EL (cell line): ENCODE results near the gene ZCCHC4.
A peak's percentile ranks its signal among the peaks of the same experiment; 100 is the strongest.

Experiments used
- DNase-seq: peaks from one replicate; pipeline ENCODE4 v3.0.0-alpha.2; 2016

Gene ZCCHC4

GRCh38 chr4:25312496-25313200 is at the start of gene ZCCHC4:
Gene ZCCHC4, plus strand, starts transcription at chr4:25312774. Its CDS starts 36 bp downstream, at chr4:25312810.
- peak; percentile 85 for DNase-seq

GRCh38 chr4:25271866-25272265 is 40.7 kb upstream of the ZCCHC4 start:
- DNase-seq, result no peak

GRCh38 chr4:25280210-25280609 is 32.4 kb upstream of the ZCCHC4 start:
- no peak for DNase-seq

- no peak for DNase-seq
These were observed 28.6 kb upstream of the ZCCHC4 start for GRCh38 chr4:25283948-25284347.

- DNase-seq, result no peak
These were observed 28.1 kb upstream of the ZCCHC4 start for GRCh38 chr4:25284466-25284865.

GRCh38 chr4:25290490-25291067 is 22.0 kb upstream of the ZCCHC4 start:
- DNase-seq, result no peak

GRCh38 chr4:25291158-25291733 is 21.3 kb upstream of the ZCCHC4 start:
- DNase-seq, result no peak

- no peak for DNase-seq
These were observed 14.9 kb upstream of the ZCCHC4 start for GRCh38 chr4:25297528-25298242.

GRCh38 chr4:25299476-25300203 is 12.9 kb upstream of the ZCCHC4 start:
- no peak for DNase-seq

- no peak for DNase-seq
These were observed 11.1 kb upstream of the ZCCHC4 start for GRCh38 chr4:25301471-25301870.

GRCh38 chr4:25302626-25303025 is 9.9 kb upstream of the ZCCHC4 start:
- no peak for DNase-seq

GRCh38 chr4:25303578-25303977 is 9.0 kb upstream of the ZCCHC4 start:
- DNase-seq, result no peak

- no peak for DNase-seq
These were observed 6.0 kb upstream of the ZCCHC4 start for GRCh38 chr4:25306518-25307057.

- no peak for DNase-seq
These were observed 5.0 kb upstream of the ZCCHC4 start for GRCh38 chr4:25307596-25307995.

- peak; percentile 43 for DNase-seq
These were observed 4.3 kb upstream of the ZCCHC4 start for GRCh38 chr4:25308306-25308705.

GRCh38 chr4:25308761-25309160 is 3.8 kb upstream of the ZCCHC4 start:
- peak; percentile 78 for DNase-seq

GRCh38 chr4:25310066-25310802 is 2.3 kb upstream of the ZCCHC4 start:
- no peak for DNase-seq

GRCh38 chr4:25310803-25311166 is 1.8 kb upstream of the ZCCHC4 start:
- no peak for DNase-seq

GRCh38 chr4:25313201-25313895 is 774 bp downstream of the ZCCHC4 start:
- peak; percentile 8 for DNase-seq

GRCh38 chr4:25320336-25320735 is 7.8 kb downstream of the ZCCHC4 start:
- peak; percentile 50 for DNase-seq

GRCh38 chr4:25320773-25321172 is 8.2 kb downstream of the ZCCHC4 start:
- DNase-seq, result peak; percentile 79
